GM20000 (cell line): ENCODE data around the gene ARID5A.
"Not testable (repeated sequence)": the region's sequence is repeated elsewhere in the genome, so short reads cannot be mapped to it uniquely, and the experiment has no call there.

ENCODE experiments used
- DNase-seq: peaks from one replicate; pipeline ENCODE4 v3.0.0; 2012; ENCODE audit warnings: low spot score
- CTCF ChIP-seq: IDR thresholded peaks from 2 replicates; pipeline ENCODE4 v1.5.1; 2012; ENCODE audit warnings: mild to moderate bottlenecking, control low read depth; ENCODE audit errors: extremely low read depth, missing control alignments

The ARID5A gene

GRCh38 chr2:96551605-96552314 is 15.2 kb downstream of the ARID5A start:
- no peak for TF ChIP-seq CTCF
- DNase-seq, result no peak

- DNase-seq, result no peak
- no peak for TF ChIP-seq CTCF
Observed at GRCh38 chr2:96552315-96553175, 16.0 kb downstream of the ARID5A start.

GRCh38 chr2:96553176-96553956 is 16.8 kb downstream of the ARID5A start:
- TF ChIP-seq CTCF, result no peak
- DNase-seq, result no peak

- DNase-seq, result not testable (repeated sequence)
Observed at GRCh38 chr2:96553957-96554292, 17.4 kb downstream of the ARID5A start.

- DNase-seq, result peak; percentile 85
- TF ChIP-seq CTCF, result peak; percentile 77
Observed at GRCh38 chr2:96554293-96555145, 18.0 kb downstream of the ARID5A start.

- no peak for DNase-seq
- no peak for TF ChIP-seq CTCF
Observed at GRCh38 chr2:96555146-96555610, 18.6 kb downstream of the ARID5A start.
